Measurements from ENCODE around the gene HAX1.

DNA sequence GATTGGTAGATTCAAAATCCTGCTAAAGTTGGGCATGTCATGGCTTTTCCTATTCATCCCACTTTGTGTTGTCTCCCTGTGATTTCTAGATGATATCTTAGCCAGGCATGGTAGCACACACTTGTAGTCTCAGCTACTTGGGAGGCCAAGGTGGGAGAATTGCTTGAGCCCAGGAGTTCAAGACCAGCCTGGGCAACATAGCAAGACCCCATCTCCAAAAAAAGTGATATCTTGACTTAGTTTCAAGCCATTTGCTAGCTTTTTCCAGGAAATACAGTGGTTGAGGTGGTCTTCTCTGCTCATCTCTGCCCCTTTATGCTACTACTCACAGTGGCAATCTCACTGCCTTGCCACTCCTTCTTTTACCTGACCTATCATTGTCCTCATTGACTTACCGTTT is 12.3 kb upstream of the HAX1 start:
- no peak for TF ChIP-seq JUN (IDR thresholded peaks at IDR 0.05; ENCODE audit: low read depth, low read length)
- TF ChIP-seq RFX5 (IDR thresholded peaks at IDR 0.05; ENCODE audit: borderline replicate concordance, low read depth, low read length) = no peak
- no peak for TF ChIP-seq POLR2A (IDR thresholded peaks at IDR 0.05; ENCODE audit: control extremely low read depth in 1 of 2, low read depth in 2 of 2, low read length in 2 of 2)
- TF ChIP-seq EZH2 (IDR thresholded peaks at IDR 0.05; ENCODE audit: low read depth, low read length, severe bottlenecking) = no peak
- TF ChIP-seq CHD2 (IDR thresholded peaks at IDR 0.05; ENCODE audit: low read length) = no peak
- no peak for TF ChIP-seq CTCF (IDR thresholded peaks at IDR 0.05; ENCODE audit: control extremely low read depth in 1 of 3, insufficient read depth in 1 of 3, low read depth in 1 of 3, low read length in 3 of 3)
- TF ChIP-seq EGR1 (IDR thresholded peaks at IDR 0.05; ENCODE audit: borderline replicate concordance, low read depth, low read length) = no peak
- TF ChIP-seq POU5F1 (IDR thresholded peaks at IDR 0.05; ENCODE audit: low read depth, low read length) = no peak
- no peak for TF ChIP-seq RAD21 (IDR thresholded peaks at IDR 0.05 in 1 of 2, conservative IDR thresholded peaks at IDR 0.05 in 1 of 2; ENCODE audit: low read depth in 2 of 2, low read length in 2 of 2)
- TF ChIP-seq CHD1 (IDR thresholded peaks at IDR 0.05; ENCODE audit: low read depth, low read length) = no peak
- no peak for TF ChIP-seq SRF (IDR thresholded peaks at IDR 0.05; ENCODE audit: low read depth, low read length)
- no peak for TF ChIP-seq SIN3A (conservative IDR thresholded peaks at IDR 0.05 in 1 of 2, IDR thresholded peaks at IDR 0.05 in 1 of 2; ENCODE audit: low read depth in 1 of 2, low read length in 2 of 2)
- no peak for TF ChIP-seq TAF7 (optimal IDR thresholded peaks at IDR 0.05; ENCODE audit: borderline replicate concordance, low read depth, low read length)
- no peak for TF ChIP-seq POLR2AphosphoS5 (IDR thresholded peaks at IDR 0.05; ENCODE audit: low read depth, low read length)

Measured in H1 (cell line).